ENCODE measurements around the gene ATP2B2.
"Not testable (repeated sequence)": the region's sequence is repeated elsewhere in the genome, so short reads cannot be mapped to it uniquely, and the experiment has no call there.

ATP2B2 gene

DNA sequence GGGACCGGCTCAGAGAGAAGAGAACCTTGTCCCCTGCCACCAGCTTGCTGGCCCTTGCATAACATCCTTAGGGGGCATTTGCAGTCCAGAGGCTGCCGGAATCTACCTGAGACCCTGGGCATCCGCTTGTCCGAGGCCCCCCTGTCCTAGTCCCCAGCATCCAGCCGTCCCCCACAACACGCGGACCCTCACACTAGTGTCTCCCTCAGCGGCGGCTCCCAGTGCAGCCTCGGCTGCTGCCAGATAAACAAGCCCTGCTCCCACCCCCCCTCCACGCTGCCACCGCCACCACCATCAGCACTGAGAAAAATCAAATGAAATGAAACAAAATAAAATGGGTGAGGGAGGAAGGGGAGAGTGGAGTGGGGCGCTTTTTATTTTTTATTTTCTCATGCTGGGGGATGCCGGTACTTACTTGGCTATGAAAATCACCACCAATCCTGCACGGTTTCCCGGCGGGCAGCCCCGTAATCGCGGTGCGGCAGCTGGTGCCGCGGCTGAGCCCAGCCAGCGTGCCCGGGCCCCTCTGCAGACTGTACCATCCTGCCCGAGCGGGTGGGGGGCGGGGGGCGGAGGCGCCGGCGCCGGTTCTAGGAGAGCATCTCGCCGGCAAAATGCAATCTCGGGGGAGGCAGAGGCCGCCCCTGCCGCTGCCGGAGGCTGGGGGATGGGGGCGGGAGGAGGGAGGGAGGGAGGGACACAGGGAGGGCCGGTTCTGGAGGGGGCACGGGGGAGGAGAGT lies at the start of gene ATP2B2:
TSS of gene ATP2B2 (minus strand) at position 537 of the 741 bp plus-strand sequence. CDS start 56,043 bp downstream, outside the sequence.
- H3K4me3 ChIP-seq (ENCODE audit: low read depth, low read length): peak within 1 kb of the TSS; percentile 17

DNA sequence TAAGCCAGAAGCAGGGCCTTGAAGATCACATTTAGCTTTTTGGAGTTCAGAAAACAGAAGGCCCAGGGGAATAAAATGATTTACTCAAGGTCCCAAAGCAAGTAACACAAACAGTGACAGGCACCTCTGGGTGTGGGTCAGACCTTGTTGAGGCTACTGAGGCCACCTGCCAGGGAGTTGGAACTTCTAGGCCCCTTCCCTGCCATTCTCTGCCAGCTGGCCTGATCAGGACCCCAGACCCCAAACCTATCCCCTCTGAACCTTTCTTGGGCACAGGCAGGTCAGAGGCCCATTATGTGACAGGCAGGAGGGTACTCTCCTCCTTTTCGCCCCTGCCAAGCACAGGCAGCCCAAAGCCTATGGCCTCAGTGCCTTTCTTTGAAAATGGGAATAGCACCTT lies 49.4 kb upstream of the ATP2B2 start:
- no peak overlapping the region for H3K4me3 ChIP-seq (ENCODE audit: low read depth, low read length)

DNA sequence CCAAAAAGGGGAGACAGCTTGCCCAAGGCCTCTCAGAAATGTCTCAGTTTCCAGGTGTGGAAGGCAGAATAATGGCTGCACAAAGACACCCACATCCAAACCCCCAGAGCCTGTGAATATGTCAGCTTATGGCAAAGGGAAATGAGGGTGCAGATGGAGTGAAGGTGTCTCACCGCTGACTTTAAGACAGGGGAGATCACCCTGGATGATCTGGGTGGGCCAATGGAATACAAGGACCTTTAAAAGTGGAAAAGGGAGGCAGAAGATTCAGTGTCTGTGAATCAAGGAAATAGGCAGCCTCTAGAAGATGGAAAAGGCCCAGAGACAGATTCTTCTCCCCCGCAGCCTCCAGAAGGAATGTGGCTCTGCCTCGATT lies 48.8 kb upstream of the ATP2B2 start:
- H3K4me3 ChIP-seq (ENCODE audit: low read depth, low read length): no peak overlapping the region

DNA sequence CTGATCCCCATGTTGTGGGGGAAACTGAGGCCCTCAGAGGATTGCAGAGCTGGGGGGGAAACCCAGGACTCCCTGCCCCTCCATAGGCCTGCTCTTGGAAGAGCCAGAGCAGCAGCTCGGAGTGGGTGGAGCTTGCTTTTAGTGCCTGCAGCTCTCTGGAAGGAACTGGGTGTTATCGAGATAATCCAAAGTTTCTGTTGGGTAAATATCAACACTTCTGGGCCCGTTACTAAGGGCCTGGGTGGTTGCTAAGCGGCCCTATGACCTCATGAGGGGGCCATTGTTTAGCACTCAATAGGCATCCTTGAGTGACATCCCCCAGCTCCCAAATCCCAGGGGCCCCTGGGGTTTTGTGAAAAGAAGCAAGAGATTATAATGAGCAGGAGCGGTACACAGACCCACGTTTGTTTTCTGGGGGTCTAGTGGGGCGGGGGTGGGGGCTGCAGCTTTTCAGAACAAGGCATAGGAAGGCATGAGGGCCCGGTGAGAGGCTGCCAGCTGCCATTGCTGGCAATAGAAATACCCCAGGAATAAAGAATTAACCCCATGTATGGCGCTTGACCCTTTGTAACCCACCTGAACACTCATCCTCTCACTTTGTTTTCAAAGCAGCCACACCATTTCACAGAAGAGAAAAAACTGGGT lies 48.3 kb upstream of the ATP2B2 start:
- H3K4me3 ChIP-seq (ENCODE audit: low read depth, low read length): no peak overlapping the region

DNA sequence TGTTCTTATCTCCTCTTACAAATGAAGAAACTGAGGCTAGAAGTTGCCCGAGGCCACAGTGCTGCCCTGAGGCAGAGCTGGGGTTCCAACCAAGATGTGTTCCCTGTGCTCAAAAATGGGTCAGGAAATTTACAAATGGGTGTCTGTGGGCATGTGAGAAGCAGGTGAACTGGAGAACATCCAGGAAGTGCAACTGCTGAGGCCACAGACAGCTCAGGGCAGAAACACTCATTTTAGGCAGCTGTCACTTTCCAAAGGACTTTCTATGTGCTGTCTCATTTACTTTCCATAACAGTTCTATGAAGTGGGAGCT lies 47.2 kb upstream of the ATP2B2 start:
- no peak overlapping the region for H3K4me3 ChIP-seq (ENCODE audit: low read depth, low read length)

DNA sequence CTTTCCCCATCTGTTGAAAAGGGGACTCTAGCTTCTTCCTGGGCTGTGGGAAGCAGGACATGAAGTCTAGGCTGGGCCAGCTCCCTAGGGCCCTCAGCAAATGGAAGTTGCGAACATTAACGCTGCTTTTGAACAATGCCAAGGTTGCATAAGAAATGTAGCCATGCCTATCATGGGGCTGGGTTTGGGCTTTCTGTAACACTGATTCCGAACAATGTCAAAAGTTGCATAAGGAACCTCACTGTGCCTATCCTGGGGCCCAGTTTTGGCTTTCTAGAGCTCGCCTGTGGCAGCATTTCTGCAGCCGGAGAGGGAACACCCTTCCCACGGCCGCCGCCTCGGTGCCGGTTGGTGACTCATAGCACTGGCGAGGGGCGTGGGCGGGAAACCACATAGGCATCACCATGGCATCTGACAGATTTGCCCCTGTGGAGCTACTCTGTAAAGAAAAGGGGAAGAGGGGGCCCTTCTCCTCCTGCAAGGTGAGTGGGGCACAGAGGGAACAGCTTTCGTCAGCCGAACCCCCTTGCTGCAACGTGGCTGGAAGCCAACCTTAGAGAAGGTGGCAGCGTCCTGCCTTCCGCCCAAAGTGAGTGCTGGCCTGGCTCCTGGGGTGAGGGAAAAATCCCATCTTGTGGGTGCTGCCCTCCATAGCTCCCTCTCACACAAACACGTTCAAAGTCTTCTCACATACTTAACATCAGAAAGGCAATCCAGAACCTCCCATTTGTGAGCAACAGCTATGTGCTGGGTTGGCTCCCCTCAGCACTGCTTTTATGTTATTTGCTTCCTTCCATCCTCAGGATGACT lies 46.6 kb upstream of the ATP2B2 start:
- no peak overlapping the region for H3K4me3 ChIP-seq (ENCODE audit: low read depth, low read length)

DNA sequence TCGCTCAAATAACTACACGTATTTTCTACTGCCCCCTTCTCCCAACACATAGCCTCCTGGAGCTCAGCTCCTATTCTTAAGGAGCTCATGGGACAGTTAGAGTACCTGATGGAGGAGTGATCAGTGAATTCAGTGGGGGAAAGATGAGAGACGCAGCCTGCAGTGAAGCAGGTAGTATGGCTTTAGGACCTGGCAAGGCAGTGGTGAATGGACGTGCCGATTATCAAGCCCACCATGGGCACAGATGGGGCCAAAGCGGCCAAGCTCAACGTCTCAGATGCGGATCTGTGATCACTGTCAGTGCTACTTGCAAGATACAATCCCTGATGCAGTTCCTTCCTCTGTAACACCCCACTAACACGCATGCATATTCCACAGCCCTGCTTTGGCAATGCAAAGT lies 45.8 kb upstream of the ATP2B2 start:
- no peak overlapping the region for H3K4me3 ChIP-seq (ENCODE audit: low read depth, low read length)

DNA sequence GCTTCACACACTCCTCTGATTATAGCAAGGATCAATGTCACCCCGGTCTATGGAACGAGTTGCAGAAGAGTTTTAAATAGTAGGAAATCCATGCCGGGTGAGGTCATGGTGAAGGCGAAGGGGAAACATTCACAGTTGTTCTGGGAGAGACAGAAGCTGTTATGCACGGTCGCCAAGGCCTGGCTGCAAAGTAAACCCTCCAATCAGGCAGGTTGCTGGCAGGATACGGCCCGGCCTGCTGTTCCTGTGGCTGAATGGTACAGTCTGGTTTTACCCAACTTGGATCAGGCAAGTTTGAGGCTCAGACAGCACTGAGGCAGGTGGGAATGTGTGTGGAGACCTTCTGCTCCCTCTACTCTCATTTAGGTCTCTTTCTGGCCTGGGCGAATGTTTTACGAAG lies 45.3 kb upstream of the ATP2B2 start:
- no peak overlapping the region for H3K4me3 ChIP-seq (ENCODE audit: low read depth, low read length)

DNA sequence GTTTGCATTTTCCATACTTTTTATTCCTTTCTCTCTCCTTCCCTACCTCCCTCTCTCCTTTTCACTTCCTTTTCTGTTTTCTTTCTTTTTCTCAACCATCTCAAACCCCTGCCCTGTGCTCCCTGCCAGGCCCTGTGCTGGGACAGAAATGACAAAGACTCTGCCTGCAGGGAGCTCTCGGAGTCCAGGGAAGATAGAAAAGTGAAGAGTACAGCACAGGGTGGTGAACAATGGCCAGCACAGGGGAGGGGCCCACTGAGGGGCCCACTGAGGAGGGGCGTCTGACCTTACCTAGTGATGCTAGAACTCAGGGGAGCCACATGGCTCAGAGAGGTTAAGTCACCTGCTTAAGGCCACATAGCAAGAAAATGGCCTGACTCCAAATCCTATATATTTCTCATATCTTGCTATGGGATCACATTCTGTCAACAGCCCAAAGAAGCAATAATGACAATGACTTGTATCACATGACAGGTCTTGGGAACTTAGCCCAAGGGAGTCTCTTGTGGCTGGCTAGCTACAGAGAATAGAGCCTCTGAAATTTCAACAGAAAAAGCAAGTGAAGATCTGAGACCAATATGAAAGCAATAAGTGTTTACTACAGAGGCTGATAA lies 44.3 kb upstream of the ATP2B2 start:
- no peak overlapping the region for H3K4me3 ChIP-seq (ENCODE audit: low read depth, low read length)

DNA sequence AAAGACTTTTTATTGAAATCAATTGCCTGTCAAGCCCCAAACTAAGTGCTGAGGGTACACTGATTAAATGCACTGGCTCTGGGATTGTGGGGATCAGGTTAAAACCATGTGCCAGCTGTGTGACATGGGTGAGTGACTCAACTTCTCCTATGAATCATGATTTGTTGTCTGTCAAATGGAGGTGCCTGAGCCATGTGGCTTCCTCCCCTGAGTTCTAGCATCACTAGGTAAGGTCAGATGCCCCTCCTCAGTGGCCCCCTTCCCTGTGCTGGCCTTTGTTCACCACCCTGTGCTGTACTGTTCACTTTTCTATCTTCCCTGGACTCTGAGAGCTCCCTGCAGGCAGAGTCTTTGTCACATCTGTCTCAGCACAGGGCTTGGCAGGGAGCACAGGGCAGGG lies 43.6 kb upstream of the ATP2B2 start:
- H3K4me3 ChIP-seq (ENCODE audit: low read depth, low read length): no peak overlapping the region

DNA sequence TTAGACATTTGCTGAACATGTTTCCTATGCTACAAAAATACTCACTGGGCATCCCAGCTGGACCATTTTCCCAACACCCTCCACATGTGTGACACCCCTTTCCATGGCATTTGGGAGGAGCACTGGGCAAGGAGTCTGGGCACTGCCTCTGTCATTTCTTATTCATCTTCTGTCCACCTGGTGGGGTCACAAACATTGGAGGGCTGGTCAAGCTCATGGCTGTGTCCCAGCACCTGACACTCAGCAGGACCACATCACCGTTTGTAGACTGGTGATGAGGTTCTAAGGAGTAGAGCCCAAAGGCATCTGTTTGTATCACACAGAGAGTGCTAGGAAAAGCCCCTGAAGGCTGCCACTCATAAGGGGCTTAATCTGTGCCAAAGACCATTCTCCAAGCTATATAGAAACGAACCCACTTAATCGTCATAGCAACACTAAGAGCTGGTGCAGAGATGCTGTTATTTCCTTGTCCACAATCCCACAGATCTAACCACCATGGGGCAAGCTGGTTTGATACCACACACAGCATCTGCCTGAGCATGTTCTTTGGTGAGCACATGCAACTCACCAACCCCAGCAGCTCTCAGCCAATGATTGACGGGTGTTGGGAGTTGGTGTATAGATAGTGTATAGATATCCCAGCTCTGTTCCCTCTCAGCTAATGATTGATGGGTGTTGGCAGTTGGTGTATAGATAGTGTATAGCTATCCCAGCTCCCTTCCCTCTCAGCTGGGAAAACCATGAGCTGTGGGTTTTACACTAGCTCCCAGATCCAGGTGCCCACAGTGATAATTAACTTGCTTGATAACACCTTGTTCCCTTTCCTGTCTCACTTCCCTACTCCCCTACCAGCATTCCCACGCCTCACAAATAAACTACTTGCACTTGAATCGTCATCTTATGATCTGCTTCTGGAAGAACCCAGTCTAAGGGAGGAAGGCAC lies 42.7 kb upstream of the ATP2B2 start:
- H3K4me3 ChIP-seq (ENCODE audit: low read depth, low read length): no peak overlapping the region

DNA sequence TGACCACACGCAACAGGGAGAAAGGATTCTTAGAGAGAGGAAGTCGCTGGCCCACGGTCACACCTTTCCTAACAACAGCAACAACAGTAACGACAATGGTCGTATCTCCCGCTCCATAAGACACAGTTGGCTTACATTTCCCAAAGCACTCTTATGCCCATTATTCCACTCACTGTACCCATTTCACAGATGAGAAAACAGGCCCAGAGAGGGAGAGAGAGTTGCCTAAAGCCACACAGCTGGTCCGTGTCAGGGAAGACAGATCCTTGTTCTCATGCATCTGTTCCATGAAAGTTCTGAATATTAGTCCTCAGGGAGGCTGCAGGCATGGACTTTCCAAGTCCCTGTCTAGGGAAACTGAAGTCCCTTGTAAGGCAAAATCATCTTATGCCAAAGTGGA lies 42.0 kb upstream of the ATP2B2 start:
- H3K4me3 ChIP-seq (ENCODE audit: low read depth, low read length): no peak overlapping the region

DNA sequence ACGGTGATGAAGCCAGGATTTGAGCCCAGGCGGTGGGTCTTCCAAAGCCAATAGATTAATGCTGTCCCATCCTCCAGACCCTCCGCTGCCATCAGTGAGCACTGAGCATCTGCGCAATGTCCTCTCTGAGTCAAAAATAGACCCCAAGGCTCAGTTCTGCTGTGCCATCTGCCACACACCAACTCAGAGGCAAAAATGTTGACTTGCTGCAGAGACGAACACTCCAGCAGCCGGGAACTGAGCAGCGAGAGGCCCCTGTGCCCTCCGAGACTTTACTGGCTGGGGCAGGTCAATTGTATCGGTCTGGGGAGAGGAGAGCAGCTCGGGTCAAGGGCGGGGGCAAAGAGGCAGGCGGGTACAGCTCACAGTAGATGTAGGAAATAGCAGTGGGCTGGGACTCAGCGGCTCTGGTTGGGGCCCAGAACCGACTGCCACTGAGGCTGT lies 41.5 kb upstream of the ATP2B2 start:
- no peak overlapping the region for H3K4me3 ChIP-seq (ENCODE audit: low read depth, low read length)

DNA sequence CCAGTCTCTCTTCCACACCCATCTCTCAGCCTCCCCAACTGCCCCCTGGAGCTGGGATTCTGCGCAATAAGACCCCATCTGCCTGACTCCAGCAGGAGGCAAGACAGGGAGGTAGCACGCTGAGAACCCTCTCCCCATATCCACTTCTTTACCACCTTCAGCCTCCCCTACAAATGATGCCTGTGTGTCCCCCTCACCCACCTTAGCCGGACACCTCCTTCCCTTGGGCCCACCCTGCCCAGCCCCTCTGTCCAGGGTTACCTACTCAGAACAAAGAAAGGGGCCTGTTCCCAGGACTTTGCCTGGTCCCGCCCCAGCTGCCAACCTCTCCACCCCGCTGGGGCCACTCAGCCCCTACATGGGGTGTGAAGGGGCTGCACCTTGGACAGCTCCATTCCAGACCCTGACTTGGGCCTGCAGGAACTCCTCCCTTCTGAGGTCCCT lies 40.8 kb upstream of the ATP2B2 start:
- no peak overlapping the region for H3K4me3 ChIP-seq (ENCODE audit: low read depth, low read length)

DNA sequence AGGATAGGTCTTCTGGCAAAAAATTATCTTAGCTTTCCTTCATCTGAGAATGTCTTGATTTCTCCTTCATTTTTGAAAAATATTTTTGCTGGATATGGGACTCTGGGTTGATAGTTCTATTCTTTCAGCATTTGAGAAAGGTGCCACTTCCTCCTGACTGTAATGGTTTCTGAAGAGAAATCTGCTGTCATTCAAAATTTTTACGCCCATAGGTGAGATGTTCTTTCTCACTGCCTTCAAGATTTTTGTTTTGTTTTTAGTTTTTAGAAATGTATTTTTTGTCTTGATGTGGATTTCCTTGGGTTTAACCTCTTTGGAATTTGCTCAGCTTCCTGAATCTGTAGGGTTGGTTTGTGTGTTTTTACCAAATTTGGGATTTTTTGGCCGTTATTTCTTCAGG lies 37.1 kb upstream of the ATP2B2 start:
- no peak overlapping the region for H3K4me3 ChIP-seq (ENCODE audit: low read depth, low read length)

DNA sequence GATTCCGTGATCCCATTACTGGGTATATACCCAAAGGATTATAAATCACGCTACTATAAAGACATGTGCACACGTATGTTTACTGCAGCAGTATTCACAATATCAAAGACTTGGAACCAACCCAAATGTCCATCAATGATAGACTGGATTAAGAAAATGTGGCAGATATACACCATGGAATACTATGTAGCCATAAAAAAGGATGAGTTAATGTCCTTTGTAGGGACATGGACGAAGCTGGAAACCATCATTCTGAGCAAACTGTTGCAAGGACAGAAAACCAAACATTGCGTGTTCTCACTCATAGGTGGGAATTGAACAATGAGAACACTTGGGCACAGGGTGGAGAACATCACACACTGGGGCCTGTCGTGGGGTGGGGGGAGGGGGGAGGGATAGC lies 35.0 kb upstream of the ATP2B2 start:
- not testable (repeated sequence) for H3K4me3 ChIP-seq (ENCODE audit: low read depth, low read length)

DNA sequence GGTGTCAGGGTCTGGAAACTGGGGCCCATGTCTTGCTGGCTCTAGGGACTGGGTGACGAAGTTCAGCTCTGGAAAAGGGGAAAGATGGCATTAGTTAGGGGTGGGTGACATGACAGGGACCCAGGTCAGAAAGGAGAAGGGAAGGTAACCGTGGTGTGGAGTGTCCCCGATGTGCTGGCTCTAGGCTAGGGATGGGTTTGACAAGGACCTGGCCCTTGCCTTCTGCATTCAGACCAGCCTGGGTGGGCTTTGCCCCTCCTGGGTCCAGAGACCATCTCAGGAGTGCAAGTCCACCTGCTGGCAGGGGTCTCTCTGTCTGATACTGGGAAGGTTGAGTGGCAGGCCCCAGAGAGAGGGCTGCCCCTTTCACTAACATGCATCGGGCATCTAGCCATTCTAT lies 28.7 kb upstream of the ATP2B2 start:
- no peak overlapping the region for H3K4me3 ChIP-seq (ENCODE audit: low read depth, low read length)

DNA sequence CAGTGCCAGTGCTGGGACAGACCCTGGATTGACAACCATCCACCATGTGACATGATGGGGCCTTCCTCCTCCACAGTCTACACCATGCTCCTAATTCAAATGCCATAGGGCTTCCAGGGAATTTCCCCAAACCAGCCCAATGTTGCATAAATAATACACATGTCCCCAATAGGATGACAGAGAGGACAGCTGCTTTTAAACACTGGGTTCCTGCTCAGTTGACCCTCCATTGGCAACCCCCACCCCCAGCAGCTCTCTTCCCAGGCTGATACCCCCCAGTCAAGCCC lies 28.3 kb upstream of the ATP2B2 start:
- no peak overlapping the region for H3K4me3 ChIP-seq (ENCODE audit: low read depth, low read length)

DNA sequence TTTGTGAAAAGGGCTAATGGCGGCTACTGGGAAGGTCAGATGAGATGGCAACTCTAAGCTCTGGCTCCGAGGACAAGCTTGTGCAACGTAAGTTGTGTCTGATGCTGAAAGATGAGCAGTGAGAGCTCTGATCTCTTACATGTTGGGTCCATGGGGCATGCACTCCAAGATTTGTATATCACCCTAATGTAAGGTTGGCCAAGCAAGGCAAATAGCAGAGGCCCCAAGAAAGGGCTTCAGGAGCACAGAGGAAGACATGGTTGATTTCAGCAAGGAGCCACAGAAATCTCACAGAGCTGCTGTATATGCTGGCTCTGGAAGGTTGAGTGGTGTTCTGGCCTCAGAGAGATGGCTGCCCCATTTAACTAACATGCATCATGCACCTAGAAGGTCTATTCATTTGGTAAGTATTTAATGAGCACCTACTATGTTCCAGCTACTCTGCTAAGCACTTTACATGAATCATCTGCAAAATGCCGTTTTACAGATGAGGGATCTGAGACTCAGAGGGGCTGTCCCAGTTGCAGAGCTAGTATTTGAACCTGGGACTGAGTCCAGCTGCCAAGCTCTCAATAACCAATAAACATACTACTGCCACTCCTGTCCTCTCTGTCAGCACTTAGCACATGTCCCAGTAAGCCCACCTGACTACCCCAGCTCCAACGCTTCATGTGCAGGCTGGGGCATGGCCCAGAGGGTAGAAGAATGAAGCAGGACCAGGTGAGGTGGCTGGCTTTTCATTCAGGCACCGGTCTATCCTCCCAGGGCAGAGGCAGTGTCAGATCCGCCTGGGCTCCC lies 27.8 kb upstream of the ATP2B2 start:
- no peak overlapping the region for H3K4me3 ChIP-seq (ENCODE audit: low read depth, low read length)

DNA sequence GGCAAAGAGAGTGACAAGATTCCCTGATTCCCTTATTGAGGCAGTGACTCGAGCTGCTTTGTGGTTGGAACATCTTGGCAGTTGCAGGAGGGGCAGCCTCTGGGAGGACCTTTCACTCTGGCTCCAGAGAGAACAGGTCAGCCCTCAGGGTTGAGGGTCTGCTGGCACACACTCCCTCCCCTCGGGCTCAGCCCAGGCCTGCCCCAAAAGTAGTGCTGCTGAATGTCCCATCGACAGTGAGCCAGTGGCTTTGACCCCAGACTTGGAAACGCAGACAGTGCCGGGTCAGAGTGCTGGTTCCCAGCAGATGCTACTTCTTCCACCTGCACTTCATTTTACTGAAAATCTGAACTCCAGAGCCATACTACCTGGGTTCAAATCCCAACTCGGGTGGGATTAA lies 25.6 kb upstream of the ATP2B2 start:
- H3K4me3 ChIP-seq (ENCODE audit: low read depth, low read length): no peak overlapping the region
